H1 (cell line): ENCODE data around the gene GDPD4.

ENCODE experiments used
- CEBPB ChIP-seq: IDR thresholded peaks from 2 replicates; pipeline ENCODE4 v1.6.1; 2012; ENCODE audit warnings: low read depth, low read length
- CHD2 ChIP-seq: IDR thresholded peaks from 2 replicates; pipeline ENCODE4 v1.6.1; 2012; ENCODE audit warnings: low read length, improper control_type of control experiment
- CREB1 ChIP-seq: IDR thresholded peaks from 2 replicates; pipeline ENCODE4 v1.6.1; 2012; ENCODE audit warnings: inconsistent platforms
- CTCF ChIP-seq, 3 experiments: IDR thresholded peaks; 1 replicate in 2 of 3; 2 replicates in 1 of 3; pipeline versions ENCODE4 v1.5.1 to v1.6.1; 2011; ENCODE audit warnings: low read length in 3 of 3, mild to moderate bottlenecking in 3 of 3, inconsistent platforms in 2 of 3, low read depth in 1 of 3, moderate library complexity in 1 of 3; ENCODE audit not compliant: insufficient read depth in 1 of 3; ENCODE audit errors: control extremely low read depth in 1 of 3
- POLR2A ChIP-seq, 2 experiments: IDR thresholded peaks; 1 replicate in 1 of 2; 2 replicates in 1 of 2; pipeline ENCODE4 v1.6.1; 2011; ENCODE audit warnings: low read depth in 2 of 2, low read length in 2 of 2, mild to moderate bottlenecking in 2 of 2; ENCODE audit errors: control extremely low read depth in 1 of 2
- RAD21 ChIP-seq, 2 experiments: IDR thresholded peaks in 1 of 2; conservative IDR thresholded peaks in 1 of 2; 2 replicates each; pipeline ENCODE4 v1.6.1; 2011; ENCODE audit warnings: low read depth in 2 of 2, low read length in 2 of 2, improper control_type of control experiment in 1 of 2, inconsistent platforms in 1 of 2, mild to moderate bottlenecking in 1 of 2, moderate library complexity in 1 of 2
- TF ChIP-seq, protein P1 (sequence below): IDR thresholded peaks from 2 replicates; pipeline ENCODE4 v1.6.1; 2012; ENCODE audit warnings: inconsistent platforms

- TF ChIP-seq CTCF (IDR thresholded peaks at IDR 0.05; ENCODE audit: control extremely low read depth in 1 of 3, insufficient read depth in 1 of 3, low read depth in 1 of 3, low read length in 3 of 3) (no peak), CREB1 (no peak), RAD21 (IDR thresholded peaks at IDR 0.05 in 1 of 2, conservative IDR thresholded peaks at IDR 0.05 in 1 of 2; ENCODE audit: low read depth in 2 of 2, low read length in 2 of 2) (no peak), CHD2 (no peak), POLR2A (IDR thresholded peaks at IDR 0.05; ENCODE audit: control extremely low read depth in 1 of 2, low read depth in 2 of 2, low read length in 2 of 2) (no peak), CEBPB (no peak)
- TF ChIP-seq, protein P1, sequence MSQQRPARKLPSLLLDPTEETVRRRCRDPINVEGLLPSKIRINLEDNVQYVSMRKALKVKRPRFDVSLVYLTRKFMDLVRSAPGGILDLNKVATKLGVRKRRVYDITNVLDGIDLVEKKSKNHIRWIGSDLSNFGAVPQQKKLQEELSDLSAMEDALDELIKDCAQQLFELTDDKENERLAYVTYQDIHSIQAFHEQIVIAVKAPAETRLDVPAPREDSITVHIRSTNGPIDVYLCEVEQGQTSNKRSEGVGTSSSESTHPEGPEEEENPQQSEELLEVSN = no peak
Observed at GRCh38 chr11:77311701-77312100, 10.2 kb upstream of the GDPD4 start.
